ENCODE data around the gene KAT6B. TPM values are rescaled to one million over a fixed set of nuclear protein-coding genes. Genes with fewer than 3 reads are reported as not detected.

Gene KAT6B
- total RNA-seq, 1 donor from 2014 or later = 18.1 TPM

- no peak for TF ChIP-seq CTCF (IDR thresholded peaks at IDR 0.05; ENCODE audit: unreplicated experiment)
- no peaks in the 10 kb centered on the region for H3K9me3 Mint-ChIP-seq (ENCODE audit: unreplicated experiment)
- peak overlapping the region; percentile 87 for H3K4me3 Mint-ChIP-seq (ENCODE audit: unreplicated experiment)
- H3K4me1 Mint-ChIP-seq (ENCODE audit: unreplicated experiment) = peaks cover 17% of the 10 kb centered on the region
- peak overlapping the region; percentile 57 for H3K27ac Mint-ChIP-seq (ENCODE audit: unreplicated experiment)
- peaks cover 9% of the 10 kb centered on the region for H3K36me3 Mint-ChIP-seq (ENCODE audit: low read depth, unreplicated experiment)
- DNase-seq (ENCODE audit: low spot score) = no peak
- peaks cover 9% of the 10 kb centered on the region for H3K27me3 Mint-ChIP-seq (ENCODE audit: unreplicated experiment)
Measured at GRCh38 chr10:74823791-74824183, 2.6 kb upstream of the KAT6B start.

GRCh38 chr10:74824184-74824899 is 2.1 kb upstream of the KAT6B start:
- peaks cover 9% of the 10 kb centered on the region for H3K36me3 Mint-ChIP-seq (ENCODE audit: low read depth, unreplicated experiment)
- H3K9me3 Mint-ChIP-seq (ENCODE audit: unreplicated experiment) = no peaks in the 10 kb centered on the region
- peaks cover 9% of the 10 kb centered on the region for H3K27me3 Mint-ChIP-seq (ENCODE audit: unreplicated experiment)
- peaks cover 17% of the 10 kb centered on the region for H3K4me1 Mint-ChIP-seq (ENCODE audit: unreplicated experiment)
- peak overlapping the region; percentile 57 for H3K27ac Mint-ChIP-seq (ENCODE audit: unreplicated experiment)
- peak; percentile 10 for DNase-seq (ENCODE audit: low spot score)
- no peak for TF ChIP-seq CTCF (IDR thresholded peaks at IDR 0.05; ENCODE audit: unreplicated experiment)
- H3K4me3 Mint-ChIP-seq (ENCODE audit: unreplicated experiment) = peak overlapping the region; percentile 87

GRCh38 chr10:74824900-74825370 is 1.5 kb upstream of the KAT6B start:
- H3K4me1 Mint-ChIP-seq (ENCODE audit: unreplicated experiment) = peaks cover 17% of the 10 kb centered on the region

GRCh38 chr10:74825371-74826141 is 844 bp upstream of the KAT6B start:
- H3K27me3 Mint-ChIP-seq (ENCODE audit: unreplicated experiment) = peaks cover 9% of the 10 kb centered on the region
- peak overlapping the region; percentile 97 for H3K4me3 Mint-ChIP-seq (ENCODE audit: unreplicated experiment)
- peaks cover 9% of the 10 kb centered on the region for H3K36me3 Mint-ChIP-seq (ENCODE audit: low read depth, unreplicated experiment)
- no peak for TF ChIP-seq CTCF (IDR thresholded peaks at IDR 0.05; ENCODE audit: unreplicated experiment)
- peak; percentile 62 for DNase-seq (ENCODE audit: low spot score)
- peaks cover 17% of the 10 kb centered on the region for H3K4me1 Mint-ChIP-seq (ENCODE audit: unreplicated experiment)
- no peaks in the 10 kb centered on the region for H3K9me3 Mint-ChIP-seq (ENCODE audit: unreplicated experiment)
- H3K27ac Mint-ChIP-seq (ENCODE audit: unreplicated experiment) = no peak overlapping the region

More at GRCh38 chr10:74824900-74825370, 1.5 kb upstream of the KAT6B start:
- no peak overlapping the region for H3K27ac Mint-ChIP-seq (ENCODE audit: unreplicated experiment)
- peaks cover 9% of the 10 kb centered on the region for H3K36me3 Mint-ChIP-seq (ENCODE audit: low read depth, unreplicated experiment)
- H3K4me3 Mint-ChIP-seq (ENCODE audit: unreplicated experiment) = peak overlapping the region; percentile 87
- DNase-seq (ENCODE audit: low spot score) = peak; percentile 34
- H3K9me3 Mint-ChIP-seq (ENCODE audit: unreplicated experiment) = no peaks in the 10 kb centered on the region
- no peak for TF ChIP-seq CTCF (IDR thresholded peaks at IDR 0.05; ENCODE audit: unreplicated experiment)
- peaks cover 9% of the 10 kb centered on the region for H3K27me3 Mint-ChIP-seq (ENCODE audit: unreplicated experiment)

All from endothelial cell (in vitro differentiated cells).